22Rv1 (cell line): ENCODE results near the gene UBD.

Experiments used
- H3K27ac ChIP-seq: fragments of 450-650 bp; 2 replicates; pipeline ENCODE4 v1.5.1; 2017
- ZFX ChIP-seq: fragments of 450-650 bp; IDR thresholded peaks from 2 replicates; pipeline ENCODE4 v1.6.1; 2017; ENCODE audit warnings: antibody characterized with exemption, borderline replicate concordance
- TF ChIP-seq, protein P1 (sequence below): fragments of 450-650 bp; IDR thresholded peaks from 2 replicates; pipeline ENCODE4 v1.5.1; 2017; ENCODE audit warnings: mild to moderate bottlenecking

The UBD gene

DNA sequence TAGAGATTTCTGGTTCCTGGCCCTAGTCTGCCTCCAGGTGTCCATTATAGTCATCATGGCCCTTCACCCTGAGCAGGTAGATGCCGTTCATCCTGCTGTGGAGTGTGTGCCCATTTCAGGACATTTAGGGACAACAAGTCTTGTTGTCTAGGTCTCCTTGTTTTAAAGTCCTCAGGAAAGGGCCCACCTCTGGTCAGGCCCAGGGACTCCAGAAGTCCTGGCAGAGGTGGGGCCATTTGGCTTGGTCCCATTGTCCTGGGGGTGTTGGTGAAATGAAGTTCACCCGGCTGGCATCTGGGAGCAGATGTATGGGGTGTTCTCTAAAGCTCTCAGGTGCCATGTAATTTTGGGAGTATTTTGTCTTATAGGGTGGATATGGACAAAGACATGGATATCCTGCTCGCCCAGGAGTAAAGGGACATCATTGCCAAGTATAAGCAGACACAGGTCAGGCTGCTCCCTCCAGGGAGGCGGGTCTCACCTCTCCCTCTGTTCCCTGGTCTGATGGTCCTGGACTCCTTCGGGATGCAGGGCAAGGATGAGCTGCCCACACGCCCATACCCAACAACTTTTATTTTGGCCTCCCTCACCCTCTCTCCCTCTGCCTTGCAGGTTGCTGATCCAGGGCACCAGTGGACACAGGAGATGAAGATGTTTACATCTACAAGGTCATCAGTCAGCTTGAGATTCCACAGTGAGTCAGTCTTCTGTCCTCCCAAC, 40.1 kb downstream of the UBD start:
- no peak overlapping the region for H3K27ac ChIP-seq
- no peak for TF ChIP-seq ZFX
- TF ChIP-seq, protein P1, sequence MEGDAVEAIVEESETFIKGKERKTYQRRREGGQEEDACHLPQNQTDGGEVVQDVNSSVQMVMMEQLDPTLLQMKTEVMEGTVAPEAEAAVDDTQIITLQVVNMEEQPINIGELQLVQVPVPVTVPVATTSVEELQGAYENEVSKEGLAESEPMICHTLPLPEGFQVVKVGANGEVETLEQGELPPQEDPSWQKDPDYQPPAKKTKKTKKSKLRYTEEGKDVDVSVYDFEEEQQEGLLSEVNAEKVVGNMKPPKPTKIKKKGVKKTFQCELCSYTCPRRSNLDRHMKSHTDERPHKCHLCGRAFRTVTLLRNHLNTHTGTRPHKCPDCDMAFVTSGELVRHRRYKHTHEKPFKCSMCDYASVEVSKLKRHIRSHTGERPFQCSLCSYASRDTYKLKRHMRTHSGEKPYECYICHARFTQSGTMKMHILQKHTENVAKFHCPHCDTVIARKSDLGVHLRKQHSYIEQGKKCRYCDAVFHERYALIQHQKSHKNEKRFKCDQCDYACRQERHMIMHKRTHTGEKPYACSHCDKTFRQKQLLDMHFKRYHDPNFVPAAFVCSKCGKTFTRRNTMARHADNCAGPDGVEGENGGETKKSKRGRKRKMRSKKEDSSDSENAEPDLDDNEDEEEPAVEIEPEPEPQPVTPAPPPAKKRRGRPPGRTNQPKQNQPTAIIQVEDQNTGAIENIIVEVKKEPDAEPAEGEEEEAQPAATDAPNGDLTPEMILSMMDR: no peak

DNA sequence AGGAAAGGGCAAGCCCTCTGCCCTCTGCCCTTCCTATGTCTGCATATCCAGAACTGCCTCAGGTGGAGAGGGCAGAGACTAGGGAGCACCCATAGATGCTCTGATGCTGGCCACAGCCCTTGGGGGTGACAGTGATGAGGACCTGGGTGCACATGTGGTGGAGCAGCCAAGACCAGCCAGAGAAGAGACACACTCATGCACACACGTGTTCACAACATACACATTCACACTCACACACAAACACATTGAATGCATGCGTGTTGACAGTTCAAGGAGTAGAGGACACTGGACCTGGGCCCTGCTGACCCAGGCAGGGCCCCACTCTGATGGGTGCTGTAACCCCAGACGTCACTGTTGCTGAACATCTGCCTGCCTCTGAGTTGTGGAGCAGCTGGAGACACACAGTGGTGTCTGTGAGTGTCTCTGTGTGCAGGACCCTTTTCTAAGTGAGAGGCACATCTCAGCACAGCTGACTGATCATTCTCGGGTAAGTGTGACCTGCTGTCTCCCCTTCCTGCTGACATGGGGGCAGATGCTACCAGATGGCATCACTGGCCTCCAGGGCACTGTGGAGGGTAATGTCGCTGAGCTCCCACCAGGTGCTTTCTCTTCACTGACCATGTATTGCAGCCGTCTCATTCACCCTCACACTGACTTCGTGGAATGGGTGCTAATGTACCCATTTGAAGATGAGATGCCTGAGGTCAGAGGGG, 41.6 kb downstream of the UBD start:
- TF ChIP-seq, protein P1: no peak
- TF ChIP-seq ZFX: no peak

DNA sequence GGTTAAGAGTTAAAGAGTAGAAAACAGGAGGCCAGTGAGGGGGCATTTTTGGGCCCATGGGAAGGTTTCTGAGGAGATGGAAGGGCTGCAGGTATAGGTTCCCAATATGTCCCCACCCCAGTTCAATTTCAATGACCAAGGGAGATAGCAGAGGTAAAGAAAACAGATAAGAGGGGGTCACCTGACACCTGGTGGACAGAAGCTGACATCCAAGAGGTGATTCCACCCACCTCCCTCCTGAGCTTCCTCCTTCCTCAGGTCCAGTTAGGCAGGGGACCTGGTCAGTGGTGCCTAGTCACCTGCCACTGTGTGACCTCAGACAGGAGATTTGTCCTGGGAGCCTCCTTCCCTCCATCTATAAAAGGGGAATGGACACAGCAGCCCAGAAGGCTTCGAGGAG, 42.3 kb downstream of the UBD start:
- TF ChIP-seq ZFX: no peak
- TF ChIP-seq, protein P1: no peak

More for the DNA sequence above, 41.6 kb downstream of the UBD start:
- no peak overlapping the region for H3K27ac ChIP-seq

DNA sequence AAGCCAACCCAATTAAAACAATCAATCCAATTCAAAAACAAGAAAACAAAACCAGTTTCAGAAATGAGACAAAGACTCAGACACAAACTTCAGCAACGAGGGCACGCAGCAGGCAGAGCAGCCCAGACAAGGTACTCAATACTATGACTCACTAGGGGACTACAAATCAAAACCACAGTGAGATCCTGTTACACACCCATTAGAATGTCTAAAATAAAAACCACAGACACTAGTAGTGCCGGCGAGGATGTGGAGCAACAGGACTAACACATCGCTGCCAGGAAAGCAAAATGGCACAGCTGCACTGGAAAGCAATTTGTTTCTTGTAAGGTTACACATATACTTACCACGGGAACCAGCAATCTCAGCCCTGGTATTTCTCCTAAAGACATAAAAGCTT, 43.4 kb downstream of the UBD start:
- H3K27ac ChIP-seq: no peak overlapping the region
- no peak for TF ChIP-seq ZFX
- TF ChIP-seq, protein P1: no peak

More for the DNA sequence above, 42.3 kb downstream of the UBD start:
- no peak overlapping the region for H3K27ac ChIP-seq

DNA sequence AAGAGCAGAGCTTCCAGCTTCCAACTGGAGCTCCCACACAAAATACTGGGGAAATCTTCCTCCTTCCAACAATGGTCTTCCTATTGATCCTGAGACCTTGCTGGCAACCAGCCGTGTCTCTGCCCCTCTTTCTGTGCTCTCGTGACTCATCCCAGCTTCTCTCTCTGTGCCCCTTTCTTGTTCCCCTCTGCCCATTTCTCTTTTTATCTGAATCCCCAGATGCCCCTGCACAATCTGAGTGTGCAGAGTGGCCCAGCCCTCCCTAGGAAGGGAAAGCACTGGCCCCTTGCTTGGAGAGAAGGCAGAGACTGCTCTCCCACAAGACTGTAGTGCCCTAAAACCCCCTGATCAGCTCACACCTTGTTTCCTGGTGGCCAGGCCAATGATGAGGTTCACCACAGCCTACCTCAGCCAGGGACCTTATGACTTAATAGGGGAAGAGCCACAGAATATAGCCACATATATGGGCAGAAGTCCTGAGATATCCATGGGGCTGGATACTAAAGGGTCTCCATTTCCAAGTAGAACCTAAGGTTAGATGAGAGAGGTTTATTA, 48.7 kb downstream of the UBD start:
- H3K27ac ChIP-seq: no peak overlapping the region
- TF ChIP-seq, protein P1: no peak
- no peak for TF ChIP-seq ZFX

DNA sequence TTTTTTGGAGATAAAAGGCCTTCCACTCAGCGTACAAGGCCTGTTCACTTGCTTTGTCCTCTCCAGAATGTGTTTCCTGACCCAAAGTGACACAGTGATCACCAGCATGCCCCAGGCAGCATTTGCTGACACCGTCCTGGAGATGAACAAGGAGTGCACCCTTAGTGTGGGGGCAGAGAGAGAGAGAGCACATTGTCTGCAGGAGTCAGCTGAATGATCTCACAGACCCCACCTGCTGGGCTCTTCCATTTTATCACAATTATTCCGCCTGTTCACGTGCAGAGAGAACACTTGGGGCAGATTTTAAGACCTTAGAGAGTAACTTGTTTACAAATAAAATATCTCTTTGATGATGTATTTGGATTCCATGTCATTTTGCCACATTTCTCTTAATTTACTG, 49.3 kb downstream of the UBD start:
- no peak overlapping the region for H3K27ac ChIP-seq
- TF ChIP-seq, protein P1: no peak
- TF ChIP-seq ZFX: no peak

DNA sequence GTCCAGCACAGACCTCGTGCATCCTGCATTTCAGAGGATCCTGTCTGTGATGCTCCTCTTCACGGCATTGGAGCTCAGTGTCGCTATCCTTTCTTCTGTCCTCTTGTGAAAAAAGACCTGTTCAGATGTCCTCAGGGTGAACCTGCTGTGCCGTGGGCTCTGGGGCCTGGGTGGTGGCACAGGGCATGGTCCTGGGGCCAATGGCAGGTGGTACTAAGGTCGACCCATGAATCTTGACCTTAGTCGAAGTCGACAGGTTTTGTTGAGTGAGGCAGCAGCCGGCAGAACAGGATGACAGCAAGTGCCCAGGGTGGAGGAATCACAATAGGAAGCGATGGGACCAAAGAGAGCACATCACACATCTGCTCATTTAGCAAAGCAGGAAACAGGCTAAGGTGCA, 49.8 kb downstream of the UBD start:
- TF ChIP-seq ZFX: no peak
- TF ChIP-seq, protein P1: no peak
- H3K27ac ChIP-seq: no peak overlapping the region
